ES-I3 (cell line): ENCODE results near the gene SYT5.
A peak's percentile ranks its signal among the peaks of the same experiment; 100 is the strongest.
"Not testable (repeated sequence)": the region's sequence is repeated elsewhere in the genome, so short reads cannot be mapped to it uniquely, and the experiment has no call there.

Source experiments
- H3K36me3 ChIP-seq: 2 replicates; pipeline ENCODE4 v1.6.1; 2013; ENCODE audit warnings: mild to moderate bottlenecking, low read length, control low read depth, moderate library complexity; ENCODE audit not compliant: insufficient read depth
- H3K4me1 ChIP-seq: 2 replicates; pipeline ENCODE4 v1.6.1; 2013; ENCODE audit warnings: mild to moderate bottlenecking, control low read depth, low read length; ENCODE audit not compliant: insufficient read depth
- H3K9ac ChIP-seq: 2 replicates; pipeline ENCODE4 v1.6.1; 2013; ENCODE audit warnings: low read depth, mild to moderate bottlenecking, low read length, moderate library complexity
- H3K9me3 ChIP-seq: 2 replicates; pipeline ENCODE4 v1.6.1; 2013; ENCODE audit warnings: mild to moderate bottlenecking, low read length, moderate library complexity; ENCODE audit not compliant: control insufficient read depth, insufficient read depth

The SYT5 gene

GRCh38 chr19:55189403-55189835 is 9.3 kb upstream of the SYT5 start:
- no peak overlapping the region; the same call in 1 of the 2 replicates for H3K9ac ChIP-seq
- no peaks in the 10 kb centered on the region for H3K36me3 ChIP-seq
- H3K4me1 ChIP-seq: no peaks in the 10 kb centered on the region
- H3K9me3 ChIP-seq: no peaks in the 10 kb centered on the region

GRCh38 chr19:55188625-55189024 is 8.5 kb upstream of the SYT5 start:
- Histone ChIP-seq H3K36me3 (no peaks in the 10 kb centered on the region), H3K9me3 (no peaks in the 10 kb centered on the region), H3K9ac (no peak overlapping the region), H3K4me1 (no peaks in the 10 kb centered on the region)

- Histone ChIP-seq H3K9me3 (no peaks in the 10 kb centered on the region), H3K9ac (no peak overlapping the region), H3K36me3 (no peaks in the 10 kb centered on the region), H3K4me1 (no peaks in the 10 kb centered on the region)
Measured at GRCh38 chr19:55186080-55186479, 6.0 kb upstream of the SYT5 start.

GRCh38 chr19:55181740-55182139 is 1.7 kb upstream of the SYT5 start:
- Histone ChIP-seq H3K9ac (no peak overlapping the region), H3K36me3 (no peaks in the 10 kb centered on the region), H3K4me1 (no peaks in the 10 kb centered on the region; the same call in 1 of the 2 replicates), H3K9me3 (no peaks in the 10 kb centered on the region)

- Histone ChIP-seq H3K9me3 (no peaks in the 10 kb centered on the region), H3K4me1 (peaks cover 6% of the 10 kb centered on the region), H3K36me3 (no peaks in the 10 kb centered on the region), H3K9ac (peak overlapping the region; percentile 49; the same call in 1 of the 2 replicates)
Measured at GRCh38 chr19:55178781-55179599, 1.1 kb downstream of the SYT5 start.

GRCh38 chr19:55176076-55176475 is 4.0 kb downstream of the SYT5 start:
- Histone ChIP-seq H3K36me3 (no peaks in the 10 kb centered on the region), H3K9me3 (no peaks in the 10 kb centered on the region), H3K9ac (no peak overlapping the region), H3K4me1 (peaks cover 6% of the 10 kb centered on the region)

GRCh38 chr19:55175117-55175867 is 4.8 kb downstream of the SYT5 start:
- H3K36me3 ChIP-seq: no peaks in the 10 kb centered on the region
- peaks cover 6% of the 10 kb centered on the region for H3K4me1 ChIP-seq
- H3K9ac ChIP-seq: peak overlapping the region; percentile 45; the same call in 1 of the 2 replicates
- no peaks in the 10 kb centered on the region for H3K9me3 ChIP-seq

GRCh38 chr19:55174425-55175116 is 5.5 kb downstream of the SYT5 start:
- no peaks in the 10 kb centered on the region for H3K9me3 ChIP-seq
- peak overlapping the region; percentile 45; the same call in 1 of the 2 replicates for H3K9ac ChIP-seq
- no peaks in the 10 kb centered on the region for H3K36me3 ChIP-seq
- H3K4me1 ChIP-seq: peaks cover 6% of the 10 kb centered on the region

- Histone ChIP-seq H3K9ac (peak overlapping the region; percentile 80), H3K36me3 (no peaks in the 10 kb centered on the region), H3K4me1 (peaks cover 6% of the 10 kb centered on the region), H3K9me3 (no peaks in the 10 kb centered on the region)
Measured at GRCh38 chr19:55173714-55174409, 6.2 kb downstream of the SYT5 start.

- Histone ChIP-seq H3K9me3 (no peaks in the 10 kb centered on the region), H3K9ac (peak overlapping the region; percentile 80), H3K36me3 (no peaks in the 10 kb centered on the region), H3K4me1 (peaks cover 6% of the 10 kb centered on the region)
Measured at GRCh38 chr19:55173186-55173713, 6.8 kb downstream of the SYT5 start.

- H3K9ac ChIP-seq: peak overlapping the region; percentile 80; the same call in 1 of the 2 replicates
- H3K36me3 ChIP-seq: no peaks in the 10 kb centered on the region
Measured at GRCh38 chr19:55172741-55173140, 7.3 kb downstream of the SYT5 start.

GRCh38 chr19:55172318-55172717 is 7.8 kb downstream of the SYT5 start:
- not testable (repeated sequence) for H3K4me1 ChIP-seq, H3K36me3 ChIP-seq, H3K9me3 ChIP-seq
- peak overlapping the region; percentile 80; the same call in 1 of the 2 replicates for H3K9ac ChIP-seq

More at GRCh38 chr19:55172741-55173140, 7.3 kb downstream of the SYT5 start:
- Histone ChIP-seq H3K4me1 (peaks cover 6% of the 10 kb centered on the region), H3K9me3 (no peaks in the 10 kb centered on the region)

- H3K4me1 ChIP-seq: peaks cover 5% of the 10 kb centered on the region
- H3K9me3 ChIP-seq: no peaks in the 10 kb centered on the region
- H3K36me3 ChIP-seq: no peaks in the 10 kb centered on the region
- H3K9ac ChIP-seq: no peak overlapping the region
Measured at GRCh38 chr19:55171440-55171839, 8.6 kb downstream of the SYT5 start.

GRCh38 chr19:55169136-55169535 is 11.0 kb downstream of the SYT5 start:
- H3K9me3 ChIP-seq: no peaks in the 10 kb centered on the region
- no peak overlapping the region for H3K9ac ChIP-seq
- H3K4me1 ChIP-seq: no peaks in the 10 kb centered on the region
- H3K36me3 ChIP-seq: no peaks in the 10 kb centered on the region
